K562 (cell line): ENCODE measurements around the gene HSPA1B. TPM values are rescaled to one million over a fixed set of nuclear protein-coding genes. Genes with fewer than 3 reads are reported as not detected.

Experiments
- ATAC-seq: fragments of 200-7000 bp; cut with Tn5 transposase; 3 replicates; pipeline ENCODE4 v1.9.1; 2020; ENCODE audit warnings: moderate library complexity
- BruUV-seq: library from RNA; stranded (reverse); fragments of 400-500 nt; replicated peaks from 2 replicates; lab custom pipeline; 2021; lab: Mats Ljungman, UMichigan
- CTCF ChIA-PET: fragments of 300-600 bp; formaldehyde crosslinking; extraction: SDS; loops from one replicate; lab custom pipeline; 2021; ENCODE audit warnings: low intra/inter-chr PET ratio; lab: Yijun Ruan, JAX
- POLR2A ChIA-PET: fragments of 300-600, 350-650 bp; sonication (Branson Sonifier 250); formaldehyde crosslinking; extraction: SDS; loops from one replicate; lab custom pipeline; 2021; ENCODE audit warnings: antibody characterized with exemption, inconsistent platforms; lab: Yijun Ruan, JAX
- DNase-seq, 4 experiments: peaks; one replicate each; pipeline versions ENCODE4 v3.0.0 to v3.0.0-alpha.2; 2011 to 2018; ENCODE audit warnings: low spot score in 3 of 4, mixed read lengths in 3 of 4; ENCODE audit errors: extremely low read depth in 1 of 4
- FAIRE-seq: peaks from 2 replicates; lab custom pipeline; 2011; peaks lifted over from hg19 to GRCh38; lab: Jason Lieb, UNC
- H2AFZ ChIP-seq: 2 replicates; pipeline ENCODE4 v1.6.0; 2011; ENCODE audit warnings: low read depth, low read length, control low read depth, inconsistent platforms
- H3K27ac ChIP-seq: fragments of 200-600 bp; 3 replicates; pipeline ENCODE4 v1.8.0; 2011; ENCODE audit warnings: low read depth, mild to moderate bottlenecking, control low read depth, inconsistent platforms, low read length, moderate library complexity, mixed read lengths; ENCODE audit errors: extremely low read depth
- H3K27me3 ChIP-seq, 2 experiments: fragments of 300-600 bp in 1 of 2; 2 replicates in 1 of 2; 3 replicates in 1 of 2; pipeline versions ENCODE4 v1.6.0 to v1.8.0; 2011; ENCODE audit warnings: inconsistent platforms in 2 of 2, low read length in 2 of 2, mild to moderate bottlenecking in 1 of 2, mixed read lengths in 1 of 2, moderate library complexity in 1 of 2; ENCODE audit not compliant: control insufficient read depth in 2 of 2, insufficient read depth in 2 of 2
- H3K36me3 ChIP-seq: fragments of 300-600 bp; 3 replicates; pipeline ENCODE4 v1.8.0; 2011; ENCODE audit warnings: mild to moderate bottlenecking, low read length, inconsistent platforms; ENCODE audit not compliant: control insufficient read depth, insufficient read depth
- H3K4me1 ChIP-seq, 2 experiments: fragments of 200-600 bp in 1 of 2; replicated peaks in 1 of 2; 2 replicates in 1 of 2; 3 replicates in 1 of 2; pipeline versions ENCODE4 v1.5.1 to v1.8.0; 2011; ENCODE audit warnings: inconsistent platforms in 2 of 2, low read length in 2 of 2, mild to moderate bottlenecking in 1 of 2, mixed read lengths in 1 of 2, moderate library complexity in 1 of 2; ENCODE audit not compliant: control insufficient read depth in 2 of 2, insufficient read depth in 2 of 2
- H3K4me2 ChIP-seq: 2 replicates; pipeline ENCODE4 v1.6.1; 2011; ENCODE audit warnings: low read length, control low read depth, inconsistent platforms, mixed read lengths; ENCODE audit not compliant: insufficient read depth
- H3K4me3 ChIP-seq: fragments of 200-600 bp; sonication (generic), shearing (Covaris generic); 2 replicates; pipeline ENCODE4 v1.5.1; 2016; ENCODE audit warnings: control low read depth, inconsistent platforms
- H3K79me2 ChIP-seq: fragments of 200-600 bp; 3 replicates; pipeline ENCODE4 v1.8.0; 2011; ENCODE audit warnings: low read length, inconsistent platforms; ENCODE audit not compliant: control insufficient read depth, insufficient read depth
- H3K9ac ChIP-seq, 2 experiments: 2 replicates each; pipeline versions ENCODE4 v1.6.0 to v1.6.1; 2011; ENCODE audit warnings: low read depth in 2 of 2, low read length in 2 of 2, control low read depth in 1 of 2, inconsistent platforms in 1 of 2, mild to moderate bottlenecking in 1 of 2, mixed read lengths in 1 of 2; ENCODE audit not compliant: insufficient read depth in 1 of 2
- H3K9me1 ChIP-seq: one replicate; pipeline ENCODE4 v1.6.0; 2011; ENCODE audit warnings: inconsistent platforms, mild to moderate bottlenecking, low read length, moderate library complexity; ENCODE audit not compliant: control insufficient read depth, insufficient read depth
- H3K9me3 ChIP-seq: replicated peaks from 2 replicates; pipeline ENCODE4 v1.5.1; 2011; ENCODE audit warnings: low read depth, low read length, inconsistent platforms; ENCODE audit not compliant: control insufficient read depth, insufficient read depth
- H4K20me1 ChIP-seq: replicated peaks from 2 replicates; pipeline ENCODE4 v1.6.1; 2011; ENCODE audit warnings: low read length, inconsistent platforms, mixed read lengths; ENCODE audit not compliant: control insufficient read depth, insufficient read depth
- CEBPB ChIP-seq: fragments of 450-650 bp; IDR thresholded peaks from 2 replicates; pipeline ENCODE4 v1.6.1; 2016; ENCODE audit warnings: missing genetic modification characterization, missing compliant biosample characterization
- IRF9 ChIP-seq: fragments of 450-650 bp; IDR thresholded peaks from 2 replicates; pipeline ENCODE4 v1.6.1; 2016; ENCODE audit warnings: missing biosample characterization, missing genetic modification characterization
- SREBF2 ChIP-seq: sonication (generic); formaldehyde crosslinking; IDR thresholded peaks from 2 replicates; pipeline ENCODE4 v1.4.0; 2020; ENCODE audit warnings: mild to moderate bottlenecking, missing genetic modification reagents
- THRB ChIP-seq: fragments of 450-650 bp; formaldehyde crosslinking; conservative IDR thresholded peaks from 2 replicates; pipeline ENCODE4 v1.4.0; 2022; ENCODE audit warnings: mild to moderate bottlenecking, missing genetic modification characterization
- WGBS: fragments of 100-300 bp; shearing (Covaris generic); methylation state at CpG from one replicate; pipeline ENCODE4 v1.1.6; 2016; ENCODE audit warnings: low coverage, mixed read lengths; ENCODE audit not compliant: insufficient coverage; ENCODE audit errors: missing lambda C conversion rate; 5-methylcytosine and 5-hydroxymethylcytosine counted together
- in situ Hi-C: fragments of 300-500 bp; cut with MboI; formaldehyde crosslinking; loops from 4 replicates; pipeline ENCODE4 v1.15.0; 2018; ENCODE audit warnings: inconsistent platforms, mixed read lengths
- intact Hi-C: fragments of 100-400 bp; cut with micrococcal nuclease; formaldehyde crosslinking; loops from 2 replicates; pipeline ENCODE4 v1.14.2; 2022
- polyA plus RNA-seq, 8 experiments: library from polyadenylated mRNA; depleted of rRNA in 4 of 8; stranded (reverse) in 5 of 8; unstranded in 3 of 8; fragments of >200 nt; fragmentation: Nextera tagmentation in 2 of 8; fragmentation: Illumina TruSeq in 1 of 8; extraction: Ambion mirVana in 2 of 8; extraction: Trizol in 1 of 8; gene quantifications; 2 replicates each; pipeline versions ENCODE4 v1.2.1 to v1.2.3, GENCODE V29; 2011 to 2014; ENCODE audit warnings: inconsistent platforms in 1 of 8, missing spikeins in 1 of 8
- total RNA-seq, 7 experiments: library from RNA; depleted of rRNA in 6 of 7; stranded (reverse); fragments of >200 nt in 6 of 7; fragmentation: Illumina TruSeq in 2 of 7; extraction: Trizol in 2 of 7; gene quantifications; 2 replicates each; pipeline versions ENCODE4 v1.2.1 to v1.2.3, GENCODE V29; 2011 to 2021; ENCODE audit warnings: low replicate concordance in 1 of 7

The HSPA1B gene
- total and polyA plus RNA-seq, 9 of the 15 experiments (the other 6 are each of a cell fraction or from before 2014, with no cell fraction given), result 0.27 to 227 (median 51.2) TPM

GRCh38 chr6:31858707-31859106, 31.2 kb downstream of the HSPA1B start:
- ChIA-PET CTCF (no interaction called here), POLR2A (interaction anchor here (0.8 to 6.2 kb wide), 6 partner anchors 14 to 207 kb away, joined by 4 to 91 read pairs (median 8); partner anchors contain the start of genes BAG6, CSNK2B and GPANK1)
- intact Hi-C loops, result no loop called here
- WGBS, result 92% methylated on average over 8 of the region's 8 CpGs
- DNase-seq (no peak), ATAC-seq (no peak), FAIRE-seq (no peak)
- Histone ChIP-seq H3K9me1 (peaks cover 9% of the 10 kb centered on the region), H3K27ac (no peak overlapping the region), H3K9ac (peak overlapping the region in 1 of 2 experiments; percentile 8; a peak in 1 of 4 replicates), H3K36me3 (peaks cover 40% of the 10 kb centered on the region; the same call in 2 of the 3 replicates), H3K4me1 (peaks cover 7 to 21% of the 10 kb centered on the region in 2 experiments; a peak in 4 of 5 replicates), H3K9me3 (no peaks in the 10 kb centered on the region), H4K20me1 (no peaks in the 10 kb centered on the region), H3K27me3 (no peaks in the 10 kb centered on the region), H3K4me3 (no peak overlapping the region), H3K79me2 (peaks cover 10% of the 10 kb centered on the region; the same call in 2 of the 3 replicates), H2AFZ (no peak overlapping the region), H3K4me2 (no peak overlapping the region)
- no peak for TF ChIP-seq SREBF2 (CRISPR knock-in tag)
- 0 out of 2 replicates have a peak, but pooled peaks have one; percentile 18 for TF ChIP-seq THRB (CRISPR knock-in tag)
- 0 out of 2 replicates have a peak, but pooled peaks have one; percentile 35 for TF ChIP-seq IRF9 (tag)
- TF ChIP-seq CEBPB, result peak; percentile 76
- in situ Hi-C loops, result no loop called here
- BruUV-seq, result no TSS peak
